Measurements from ENCODE around the gene TTC39B. TPM values are rescaled to one million over a fixed set of nuclear protein-coding genes. Genes with fewer than 3 reads are reported as not detected.

The TTC39B gene
- total RNA-seq, 1 experiment from 2014 or later = 7.4 TPM

- no peaks in the 10 kb centered on the region for H3K9me2 ChIP-seq (ENCODE audit: insufficient read depth)
- H3K4me3 ChIP-seq (replicated peaks in 1 of 2; ENCODE audit: low read depth in 1 of 2, low read length in 2 of 2) = no peak overlapping the region
- no peak overlapping the region for H3K27ac ChIP-seq (ENCODE audit: low read depth, low read length)
- BruUV-seq (replicated peaks) = no TSS peak
- no peaks in the 10 kb centered on the region for H4K20me1 ChIP-seq (ENCODE audit: insufficient read depth)
- no peak overlapping the region for H2AFZ ChIP-seq (ENCODE audit: low read depth, low read length, poor library complexity, severe bottlenecking)
- H3K79me2 ChIP-seq (ENCODE audit: insufficient read depth, low read length) = no peaks in the 10 kb centered on the region
- no peak overlapping the region for H3K4me2 ChIP-seq (ENCODE audit: low read length)
- peaks cover 4 to 8% of the 10 kb centered on the region in 2 experiments; a peak in 2 of 4 replicates for H3K4me1 ChIP-seq (ENCODE audit: control insufficient read depth in 1 of 2, insufficient read depth in 2 of 2, low read length in 2 of 2)
- intact Hi-C loops (cut with micrococcal nuclease) = loop anchor here (5.0 kb wide), 1 partner anchor 48 kb away; no protein-coding TSS in a partner anchor
- DNase-seq (ENCODE audit: low read depth, low spot score) = no peak
- no peaks in the 10 kb centered on the region for H3K36me3 ChIP-seq (ENCODE audit: control insufficient read depth in 1 of 2, insufficient read depth in 2 of 2, low read length in 2 of 2)
- ChIA-PET RAD21 (ENCODE audit: low non-redundant PET in 1 of 2, low total read pairs in 2 of 2, uncharacterized antibody in 2 of 2, unreplicated experiment in 2 of 2) (no interaction called here), POLR2A (no interaction called here), CTCF (no interaction called here)
- TF ChIP-seq REST (IDR thresholded peaks at IDR 0.05; ENCODE audit: low read depth) (no peak), EZH2phosphoT487 (IDR thresholded peaks at IDR 0.05; ENCODE audit: borderline replicate concordance) (no peak), RAD21 (IDR thresholded peaks at IDR 0.05; ENCODE audit: low read depth) (no peak), SRF (IDR thresholded peaks at IDR 0.05; ENCODE audit: low read depth) (no peak), TCF7L2 (IDR thresholded peaks at IDR 0.05; ENCODE audit: borderline replicate concordance, extremely low read depth, insufficient read depth, insufficient read length) (no peak), SP1 (IDR thresholded peaks at IDR 0.05; ENCODE audit: low read depth) (no peak), ZFX (IDR thresholded peaks at IDR 0.05) (no peak), EZH2 (IDR thresholded peaks at IDR 0.05) (no peak), FOSL1 (IDR thresholded peaks at IDR 0.05; ENCODE audit: low read depth) (no peak), YY1 (IDR thresholded peaks at IDR 0.05; ENCODE audit: extremely low read depth, insufficient replicate concordance, low read depth, low read length) (no peak), POLR2A (IDR thresholded peaks at IDR 0.05; ENCODE audit: borderline replicate concordance, extremely low read depth, insufficient read depth, insufficient read length) (no peak)
- no peak overlapping the region for H3K9ac ChIP-seq (ENCODE audit: low read length)
- no peaks in the 10 kb centered on the region for H3K9me3 ChIP-seq (ENCODE audit: control insufficient read depth in 1 of 2, insufficient read depth in 1 of 2, low read depth in 1 of 2, low read length in 2 of 2)
- no peak for ATAC-seq
- no peaks in the 10 kb centered on the region for H3K27me3 ChIP-seq (ENCODE audit: insufficient read depth, low read length)
Measured at GRCh38 chr9:15280647-15281046, 26.4 kb downstream of the TTC39B start.
